C4-2B (cell line): ENCODE results near the gene SLC45A2.

Source experiments
- ZFX ChIP-seq: fragments of 450-650 bp; IDR thresholded peaks from 2 replicates; pipeline ENCODE4 v1.6.1; 2017
- TF ChIP-seq, protein P1 (sequence below): fragments of 450-650 bp; conservative IDR thresholded peaks from 2 replicates; pipeline ENCODE4 v1.5.1; 2017; ENCODE audit warnings: mild to moderate bottlenecking

DNA sequence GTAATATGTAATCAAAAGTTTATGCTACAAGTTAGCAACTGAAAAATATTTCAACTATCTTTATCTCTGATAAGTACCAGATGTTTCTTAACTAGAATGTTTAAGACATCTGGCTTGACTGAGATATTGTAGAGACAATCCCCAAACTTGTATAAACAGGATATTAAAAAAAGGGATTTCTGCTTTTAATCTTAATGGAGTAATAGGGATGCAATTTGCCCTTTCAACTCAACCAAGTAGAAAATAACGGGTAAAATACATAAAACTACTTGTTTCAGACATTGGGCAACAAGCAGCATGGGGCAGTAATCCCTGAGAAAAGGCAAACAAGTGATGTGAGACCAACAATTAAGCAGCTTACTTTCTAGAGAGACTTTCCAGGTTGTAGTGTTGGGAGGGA is 83.3 kb downstream of the SLC45A2 start:
- TF ChIP-seq, protein P1, sequence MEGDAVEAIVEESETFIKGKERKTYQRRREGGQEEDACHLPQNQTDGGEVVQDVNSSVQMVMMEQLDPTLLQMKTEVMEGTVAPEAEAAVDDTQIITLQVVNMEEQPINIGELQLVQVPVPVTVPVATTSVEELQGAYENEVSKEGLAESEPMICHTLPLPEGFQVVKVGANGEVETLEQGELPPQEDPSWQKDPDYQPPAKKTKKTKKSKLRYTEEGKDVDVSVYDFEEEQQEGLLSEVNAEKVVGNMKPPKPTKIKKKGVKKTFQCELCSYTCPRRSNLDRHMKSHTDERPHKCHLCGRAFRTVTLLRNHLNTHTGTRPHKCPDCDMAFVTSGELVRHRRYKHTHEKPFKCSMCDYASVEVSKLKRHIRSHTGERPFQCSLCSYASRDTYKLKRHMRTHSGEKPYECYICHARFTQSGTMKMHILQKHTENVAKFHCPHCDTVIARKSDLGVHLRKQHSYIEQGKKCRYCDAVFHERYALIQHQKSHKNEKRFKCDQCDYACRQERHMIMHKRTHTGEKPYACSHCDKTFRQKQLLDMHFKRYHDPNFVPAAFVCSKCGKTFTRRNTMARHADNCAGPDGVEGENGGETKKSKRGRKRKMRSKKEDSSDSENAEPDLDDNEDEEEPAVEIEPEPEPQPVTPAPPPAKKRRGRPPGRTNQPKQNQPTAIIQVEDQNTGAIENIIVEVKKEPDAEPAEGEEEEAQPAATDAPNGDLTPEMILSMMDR, result no peak
- TF ChIP-seq ZFX, result no peak
